Astrocyte (in vitro differentiated cells and primary cell): ENCODE measurements around the gene COX11. TPM values are rescaled to one million over a fixed set of nuclear protein-coding genes. Genes with fewer than 3 reads are reported as not detected.

Source experiments
- DNase-seq: peaks from one replicate; pipeline ENCODE4 v3.0.0-alpha.2; 2010; ENCODE audit warnings: low read depth
- FAIRE-seq: peaks from 2 replicates; lab custom pipeline; 2011; peaks lifted over from hg19 to GRCh38; lab: Jason Lieb, UNC
- H2AFZ ChIP-seq: 2 replicates; pipeline ENCODE4 v1.6.0; 2012; ENCODE audit warnings: low read depth, low read length, inconsistent platforms
- H3K27ac ChIP-seq: 2 replicates; pipeline ENCODE4 v1.5.1; 2011; ENCODE audit warnings: low read depth, low read length, inconsistent platforms
- H3K27me3 ChIP-seq: 2 replicates; pipeline ENCODE4 v1.6.0; 2011; ENCODE audit warnings: low read length, inconsistent platforms; ENCODE audit not compliant: insufficient read depth
- H3K36me3 ChIP-seq: 2 replicates; pipeline ENCODE4 v1.5.1; 2011; ENCODE audit warnings: low read length, inconsistent platforms; ENCODE audit not compliant: insufficient read depth
- H3K4me1 ChIP-seq: 2 replicates; pipeline ENCODE4 v1.5.1; 2011; ENCODE audit warnings: low read length, inconsistent platforms; ENCODE audit not compliant: insufficient read depth
- H3K4me2 ChIP-seq: 2 replicates; pipeline ENCODE4 v1.6.0; 2012; ENCODE audit warnings: low read length, inconsistent platforms
- H3K4me3 ChIP-seq: 2 replicates; pipeline ENCODE4 v1.5.1; 2011; ENCODE audit warnings: low read depth, mild to moderate bottlenecking, low read length, inconsistent platforms; ENCODE audit not compliant: insufficient read depth
- H3K79me2 ChIP-seq: 2 replicates; pipeline ENCODE4 v1.6.0; 2012; ENCODE audit warnings: mild to moderate bottlenecking, low read length, inconsistent platforms; ENCODE audit not compliant: insufficient read depth
- H3K9ac ChIP-seq: 2 replicates; pipeline ENCODE4 v1.6.0; 2012; ENCODE audit warnings: mild to moderate bottlenecking, low read length, inconsistent platforms
- H3K9me3 ChIP-seq: 2 replicates; pipeline ENCODE4 v1.5.1; 2012; ENCODE audit warnings: low read depth, mild to moderate bottlenecking, low read length, inconsistent platforms; ENCODE audit not compliant: insufficient read depth
- H4K20me1 ChIP-seq: 2 replicates; pipeline ENCODE4 v1.6.0; 2012; ENCODE audit warnings: low read length, inconsistent platforms; ENCODE audit not compliant: insufficient read depth
- H3K27ac Mint-ChIP-seq: one replicate; pipeline ENCODE4 v1.8.0; 2021; ENCODE audit warnings: mild to moderate bottlenecking, mixed read lengths; ENCODE audit not compliant: unreplicated experiment
- H3K27me3 Mint-ChIP-seq: one replicate; pipeline ENCODE4 v1.8.0; 2021; ENCODE audit warnings: low read depth, mixed read lengths; ENCODE audit not compliant: unreplicated experiment
- H3K36me3 Mint-ChIP-seq: one replicate; pipeline ENCODE4 v1.8.0; 2021; ENCODE audit warnings: low read depth, mixed read lengths; ENCODE audit not compliant: unreplicated experiment
- H3K4me1 Mint-ChIP-seq: one replicate; pipeline ENCODE4 v1.8.0; 2021; ENCODE audit warnings: low read depth, mixed read lengths; ENCODE audit not compliant: unreplicated experiment
- H3K4me3 Mint-ChIP-seq: one replicate; pipeline ENCODE4 v1.8.0; 2021; ENCODE audit warnings: mild to moderate bottlenecking, moderate library complexity, mixed read lengths; ENCODE audit not compliant: unreplicated experiment
- H3K9me3 Mint-ChIP-seq: one replicate; pipeline ENCODE4 v1.8.0; 2021; ENCODE audit warnings: mild to moderate bottlenecking, mixed read lengths; ENCODE audit not compliant: unreplicated experiment
- EZH2 ChIP-seq: IDR thresholded peaks from 2 replicates; pipeline ENCODE4 v1.6.1; 2012; ENCODE audit warnings: mild to moderate bottlenecking, low read length, inconsistent platforms; ENCODE audit not compliant: insufficient read depth
- total RNA-seq: library from RNA; stranded (reverse); gene quantifications from 2 replicates; pipeline ENCODE4 v1.2.1, GENCODE V29; 2021
- TF ChIP-seq, protein P1 (sequence below): IDR thresholded peaks from 2 replicates; pipeline ENCODE4 v1.5.1; 2011; ENCODE audit warnings: low read depth, mild to moderate bottlenecking, inconsistent platforms, low read length, moderate library complexity; ENCODE audit not compliant: insufficient read depth

COX11 gene
- total RNA-seq, 1 donor from 2014 or later = 36.4 TPM

- FAIRE-seq = no peak
- Histone ChIP-seq H3K4me3 (no peak overlapping the region), H3K79me2 (no peaks in the 10 kb centered on the region), H3K36me3 (no peaks in the 10 kb centered on the region), H3K27me3 (peaks cover 8% of the 10 kb centered on the region), H3K4me1 (peaks cover 12% of the 10 kb centered on the region), H3K4me2 (no peak overlapping the region), H3K27ac (no peak overlapping the region), H3K9ac (no peak overlapping the region), H3K9me3 (no peaks in the 10 kb centered on the region), H2AFZ (no peak overlapping the region), H4K20me1 (peaks cover 4% of the 10 kb centered on the region)
- no peak overlapping the region for H3K27ac Mint-ChIP-seq
- no peak for TF ChIP-seq EZH2
- TF ChIP-seq, protein P1, sequence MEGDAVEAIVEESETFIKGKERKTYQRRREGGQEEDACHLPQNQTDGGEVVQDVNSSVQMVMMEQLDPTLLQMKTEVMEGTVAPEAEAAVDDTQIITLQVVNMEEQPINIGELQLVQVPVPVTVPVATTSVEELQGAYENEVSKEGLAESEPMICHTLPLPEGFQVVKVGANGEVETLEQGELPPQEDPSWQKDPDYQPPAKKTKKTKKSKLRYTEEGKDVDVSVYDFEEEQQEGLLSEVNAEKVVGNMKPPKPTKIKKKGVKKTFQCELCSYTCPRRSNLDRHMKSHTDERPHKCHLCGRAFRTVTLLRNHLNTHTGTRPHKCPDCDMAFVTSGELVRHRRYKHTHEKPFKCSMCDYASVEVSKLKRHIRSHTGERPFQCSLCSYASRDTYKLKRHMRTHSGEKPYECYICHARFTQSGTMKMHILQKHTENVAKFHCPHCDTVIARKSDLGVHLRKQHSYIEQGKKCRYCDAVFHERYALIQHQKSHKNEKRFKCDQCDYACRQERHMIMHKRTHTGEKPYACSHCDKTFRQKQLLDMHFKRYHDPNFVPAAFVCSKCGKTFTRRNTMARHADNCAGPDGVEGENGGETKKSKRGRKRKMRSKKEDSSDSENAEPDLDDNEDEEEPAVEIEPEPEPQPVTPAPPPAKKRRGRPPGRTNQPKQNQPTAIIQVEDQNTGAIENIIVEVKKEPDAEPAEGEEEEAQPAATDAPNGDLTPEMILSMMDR = no peak
- H3K27me3 Mint-ChIP-seq = no peaks in the 10 kb centered on the region
- peaks cover 9% of the 10 kb centered on the region for H3K4me1 Mint-ChIP-seq
- H3K36me3 Mint-ChIP-seq = peaks cover 17% of the 10 kb centered on the region
- H3K9me3 Mint-ChIP-seq = no peaks in the 10 kb centered on the region
- no peak for DNase-seq
- H3K4me3 Mint-ChIP-seq = no peak overlapping the region
Measured at GRCh38 chr17:54951286-54951685, 17.2 kb downstream of the COX11 start.

DNA sequence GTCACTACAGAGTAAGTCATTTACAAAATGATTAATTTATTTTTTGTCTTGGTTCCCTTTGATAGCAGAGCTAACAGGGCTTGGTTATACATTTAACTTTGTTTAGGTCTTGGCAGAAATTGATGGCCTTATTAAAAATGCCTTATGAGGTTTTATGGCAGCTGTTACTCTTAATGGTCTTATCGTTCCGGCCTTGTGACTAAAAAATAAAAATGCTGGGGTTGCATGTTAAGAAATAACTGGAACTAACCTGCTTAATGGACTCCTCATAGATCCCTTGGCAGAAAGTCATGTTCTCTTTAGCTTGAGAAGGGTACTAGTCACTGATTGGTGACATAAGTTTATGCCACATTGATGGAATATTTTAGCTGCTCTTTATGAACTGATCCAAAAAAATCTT lies 18.3 kb downstream of the COX11 start:
- H3K4me3 Mint-ChIP-seq = no peak overlapping the region
- Histone ChIP-seq H3K27ac (no peak overlapping the region), H3K36me3 (no peaks in the 10 kb centered on the region), H3K9ac (no peak overlapping the region), H3K9me3 (no peaks in the 10 kb centered on the region), H3K4me1 (peaks cover 15% of the 10 kb centered on the region), H3K27me3 (peaks cover 15% of the 10 kb centered on the region), H2AFZ (no peak overlapping the region), H4K20me1 (peaks cover 4% of the 10 kb centered on the region), H3K79me2 (no peaks in the 10 kb centered on the region), H3K4me3 (no peak overlapping the region), H3K4me2 (no peak overlapping the region)
- FAIRE-seq = no peak
- H3K9me3 Mint-ChIP-seq = no peaks in the 10 kb centered on the region
- H3K27ac Mint-ChIP-seq = no peak overlapping the region
- no peak for DNase-seq
- no peaks in the 10 kb centered on the region for H3K27me3 Mint-ChIP-seq
- TF ChIP-seq EZH2 = no peak
- TF ChIP-seq, protein P1 = no peak
- peaks cover 13% of the 10 kb centered on the region for H3K4me1 Mint-ChIP-seq
- peaks cover 14% of the 10 kb centered on the region for H3K36me3 Mint-ChIP-seq

DNA sequence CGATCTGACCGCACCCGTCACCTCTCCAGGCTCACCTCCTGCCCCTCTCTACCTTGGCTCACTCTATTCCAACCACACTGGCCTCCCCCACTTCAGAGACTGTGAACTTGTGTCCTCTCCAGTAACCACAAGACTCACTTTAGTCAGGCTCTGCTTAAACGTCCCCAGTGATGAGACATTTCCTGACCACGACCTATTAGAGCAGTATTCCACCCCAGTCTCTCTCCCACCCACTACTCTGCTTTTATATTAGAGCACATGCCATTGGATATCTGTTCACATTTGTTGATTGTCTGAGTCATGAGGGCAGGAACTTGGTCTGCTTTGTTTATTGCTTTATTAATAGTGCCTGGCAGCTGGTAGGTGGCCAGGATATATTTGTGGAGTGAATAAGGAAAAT lies 20.1 kb downstream of the COX11 start:
- H3K27ac Mint-ChIP-seq = peak overlapping the region; percentile 36
- H3K4me1 Mint-ChIP-seq = peaks cover 21% of the 10 kb centered on the region
- Histone ChIP-seq H3K4me2 (peak overlapping the region; percentile 45), H3K4me3 (no peak overlapping the region), H3K36me3 (no peaks in the 10 kb centered on the region), H3K79me2 (no peaks in the 10 kb centered on the region), H3K9ac (no peak overlapping the region), H3K27ac (no peak overlapping the region), H3K27me3 (peaks cover 15% of the 10 kb centered on the region), H2AFZ (no peak overlapping the region), H3K4me1 (peaks cover 20% of the 10 kb centered on the region), H4K20me1 (no peaks in the 10 kb centered on the region), H3K9me3 (no peaks in the 10 kb centered on the region)
- H3K9me3 Mint-ChIP-seq = no peaks in the 10 kb centered on the region
- peaks cover 10% of the 10 kb centered on the region for H3K36me3 Mint-ChIP-seq
- H3K4me3 Mint-ChIP-seq = no peak overlapping the region
- no peaks in the 10 kb centered on the region for H3K27me3 Mint-ChIP-seq
- TF ChIP-seq EZH2 = no peak
- TF ChIP-seq, protein P1 = no peak
- DNase-seq (peak; percentile 99), FAIRE-seq (peak; percentile 83)
